Measurements from ENCODE around the gene PPP2R2D.
"Not testable (repeated sequence)": the region's sequence is repeated elsewhere in the genome, so short reads cannot be mapped to it uniquely, and the experiment has no call there.

DNA sequence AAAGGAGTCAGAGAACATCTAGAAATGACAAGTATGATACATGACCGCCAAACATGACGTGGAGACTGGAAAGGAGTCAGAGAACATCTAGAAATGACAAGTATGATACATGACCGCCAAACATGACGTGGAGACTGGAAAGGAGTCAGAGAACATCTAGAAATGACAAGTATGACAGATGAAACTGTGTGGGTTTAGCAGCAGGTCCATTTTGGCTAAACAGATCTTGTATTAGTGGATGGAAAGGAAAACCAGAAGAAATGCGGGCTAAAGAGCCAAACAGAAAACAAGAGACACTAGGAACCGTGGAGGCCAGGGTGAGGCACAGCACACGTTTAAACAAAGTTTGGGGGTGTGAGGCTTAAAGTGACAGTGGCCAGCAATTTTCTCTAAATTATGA is 49.1 kb downstream of the PPP2R2D start:
- not testable (repeated sequence) for TF ChIP-seq POLR2A (IDR thresholded peaks at IDR 0.05)
- TF ChIP-seq, protein P1, sequence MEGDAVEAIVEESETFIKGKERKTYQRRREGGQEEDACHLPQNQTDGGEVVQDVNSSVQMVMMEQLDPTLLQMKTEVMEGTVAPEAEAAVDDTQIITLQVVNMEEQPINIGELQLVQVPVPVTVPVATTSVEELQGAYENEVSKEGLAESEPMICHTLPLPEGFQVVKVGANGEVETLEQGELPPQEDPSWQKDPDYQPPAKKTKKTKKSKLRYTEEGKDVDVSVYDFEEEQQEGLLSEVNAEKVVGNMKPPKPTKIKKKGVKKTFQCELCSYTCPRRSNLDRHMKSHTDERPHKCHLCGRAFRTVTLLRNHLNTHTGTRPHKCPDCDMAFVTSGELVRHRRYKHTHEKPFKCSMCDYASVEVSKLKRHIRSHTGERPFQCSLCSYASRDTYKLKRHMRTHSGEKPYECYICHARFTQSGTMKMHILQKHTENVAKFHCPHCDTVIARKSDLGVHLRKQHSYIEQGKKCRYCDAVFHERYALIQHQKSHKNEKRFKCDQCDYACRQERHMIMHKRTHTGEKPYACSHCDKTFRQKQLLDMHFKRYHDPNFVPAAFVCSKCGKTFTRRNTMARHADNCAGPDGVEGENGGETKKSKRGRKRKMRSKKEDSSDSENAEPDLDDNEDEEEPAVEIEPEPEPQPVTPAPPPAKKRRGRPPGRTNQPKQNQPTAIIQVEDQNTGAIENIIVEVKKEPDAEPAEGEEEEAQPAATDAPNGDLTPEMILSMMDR (IDR thresholded peaks at IDR 0.05) = not testable (repeated sequence)

Measured in right lobe of liver (tissue), 4 donors.